ENCODE measurements around the gene RICTOR.
"Not testable (repeated sequence)": the region's sequence is repeated elsewhere in the genome, so short reads cannot be mapped to it uniquely, and the experiment has no call there.

RICTOR gene

DNA sequence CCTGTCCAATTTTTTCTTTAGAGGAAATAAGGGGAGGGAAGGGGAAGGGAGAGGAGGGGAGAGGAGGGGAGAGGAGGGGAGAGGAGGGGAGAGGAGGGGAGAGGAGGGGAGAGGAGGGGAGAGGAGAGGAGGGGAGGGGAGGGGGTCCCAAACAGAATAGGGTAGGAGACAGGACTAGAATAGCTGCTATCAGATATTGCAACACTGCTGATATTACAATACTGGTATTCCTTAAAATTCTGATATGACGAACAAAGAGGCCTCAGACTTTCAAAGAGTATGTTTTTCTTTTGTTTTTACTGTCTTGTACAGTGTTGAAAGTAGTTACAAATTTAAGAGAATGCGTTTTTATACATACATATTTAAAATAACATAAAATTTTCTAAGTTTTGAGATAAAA lies 67.5 kb downstream of the RICTOR start:
- DNase-seq (ENCODE audit: low spot score) = no peak

DNA sequence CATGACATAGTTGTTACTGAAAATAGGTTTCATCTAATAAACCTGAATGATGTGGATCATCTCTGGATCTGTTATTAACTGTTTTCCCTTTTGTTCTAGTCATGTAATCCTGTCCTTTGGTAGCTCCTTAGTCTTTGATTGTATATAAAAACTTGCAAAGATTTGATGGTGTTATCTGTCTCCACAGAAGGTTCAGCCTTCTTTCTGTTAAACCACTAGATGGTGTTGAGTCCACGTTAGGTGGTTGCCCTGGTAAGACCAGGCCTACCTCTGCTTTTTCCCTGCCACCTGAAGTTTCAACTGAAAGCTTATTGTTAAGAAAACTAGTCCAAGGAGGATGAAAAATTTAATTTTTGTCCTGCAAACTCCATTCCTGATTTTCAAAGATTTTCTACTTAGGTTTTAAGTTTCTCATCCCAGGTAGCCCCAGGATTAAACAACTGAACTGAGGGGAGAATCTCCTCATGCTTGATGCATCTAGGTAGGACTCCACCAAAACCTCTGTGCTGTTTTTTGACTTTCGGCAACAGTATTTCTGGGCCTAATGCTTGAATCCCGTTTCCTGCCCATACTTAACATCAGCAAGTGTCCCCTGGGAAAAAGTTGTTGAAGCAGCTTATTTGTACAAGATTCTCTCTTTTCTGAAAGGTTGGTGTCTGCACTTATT lies 68.5 kb downstream of the RICTOR start:
- no peak for DNase-seq (ENCODE audit: low spot score)

DNA sequence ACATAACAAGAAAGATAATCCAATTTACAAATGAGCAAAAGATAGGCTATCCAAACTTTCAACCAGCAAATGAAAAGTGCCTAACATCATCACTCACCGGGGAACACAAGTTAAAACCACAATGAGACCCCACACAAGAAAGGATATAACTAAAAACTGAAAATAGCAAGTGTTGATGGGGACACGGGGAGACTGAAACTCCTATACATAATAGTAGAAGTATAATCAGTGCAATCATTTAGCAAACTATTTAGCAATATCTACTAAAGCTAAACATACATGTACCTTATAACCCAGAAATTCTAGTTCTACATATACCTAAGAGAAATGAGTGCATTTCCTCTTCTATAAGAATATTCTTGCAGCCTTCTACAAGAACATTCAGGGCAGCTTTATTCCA lies 72.5 kb downstream of the RICTOR start:
- no peak for DNase-seq (ENCODE audit: low spot score)

DNA sequence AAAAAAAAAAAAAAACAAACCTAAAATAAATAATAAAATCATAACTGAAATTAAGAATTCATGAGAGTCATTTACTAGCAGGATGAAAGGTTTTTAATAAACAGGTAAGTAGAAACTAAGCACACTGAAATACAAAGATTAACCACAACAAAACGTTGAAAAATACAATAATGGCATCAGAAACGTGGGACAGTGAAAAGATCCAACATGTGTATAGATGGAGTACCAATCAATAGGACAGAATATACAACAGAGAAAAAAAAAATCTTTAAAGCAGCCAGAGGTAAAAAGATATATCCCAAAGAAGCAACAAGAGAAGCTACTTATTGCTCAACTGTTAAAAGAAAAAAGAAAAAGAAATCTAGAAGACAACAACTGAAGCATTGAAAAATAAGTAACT lies 75.2 kb downstream of the RICTOR start:
- DNase-seq (ENCODE audit: low spot score) = no peak

DNA sequence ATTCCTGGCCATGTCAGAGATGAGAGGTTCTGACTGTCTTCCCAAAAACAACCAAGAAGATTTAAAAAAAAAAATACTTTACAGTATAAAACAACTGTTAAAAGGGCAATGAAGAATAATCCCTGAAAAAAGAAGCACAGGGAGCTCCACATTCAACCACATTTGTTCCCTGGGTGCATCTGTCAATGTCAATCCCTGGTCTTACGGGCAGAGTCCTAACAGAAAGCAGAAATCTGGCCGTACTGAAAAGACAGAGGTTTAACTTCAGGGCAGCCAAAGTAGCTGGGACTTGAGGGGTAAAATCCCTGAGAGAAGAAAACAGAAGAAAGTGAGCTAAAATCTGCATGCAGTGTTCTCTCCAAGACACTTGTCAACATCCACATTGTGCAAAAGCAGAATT lies 76.6 kb downstream of the RICTOR start:
- DNase-seq (ENCODE audit: low spot score) = no peak

DNA sequence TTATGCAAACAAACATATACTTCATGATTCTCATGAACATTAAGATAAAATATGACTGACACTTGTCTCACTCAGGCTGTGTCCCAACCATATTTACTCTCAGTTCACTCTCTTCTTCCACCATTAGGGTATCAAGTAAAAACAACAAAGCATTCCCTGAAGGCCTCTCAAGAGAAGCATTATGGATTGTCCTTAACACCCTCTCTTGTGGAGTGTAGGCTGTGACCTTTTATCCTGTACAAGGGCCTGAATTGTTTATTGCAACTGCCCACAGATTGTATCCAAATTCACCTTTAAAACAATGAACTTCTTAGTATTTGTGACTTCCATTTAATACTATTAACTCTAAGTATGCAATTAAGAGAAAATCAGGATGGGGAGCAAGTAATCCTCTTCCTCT lies 78.1 kb downstream of the RICTOR start:
- DNase-seq (ENCODE audit: low spot score) = no peak

DNA sequence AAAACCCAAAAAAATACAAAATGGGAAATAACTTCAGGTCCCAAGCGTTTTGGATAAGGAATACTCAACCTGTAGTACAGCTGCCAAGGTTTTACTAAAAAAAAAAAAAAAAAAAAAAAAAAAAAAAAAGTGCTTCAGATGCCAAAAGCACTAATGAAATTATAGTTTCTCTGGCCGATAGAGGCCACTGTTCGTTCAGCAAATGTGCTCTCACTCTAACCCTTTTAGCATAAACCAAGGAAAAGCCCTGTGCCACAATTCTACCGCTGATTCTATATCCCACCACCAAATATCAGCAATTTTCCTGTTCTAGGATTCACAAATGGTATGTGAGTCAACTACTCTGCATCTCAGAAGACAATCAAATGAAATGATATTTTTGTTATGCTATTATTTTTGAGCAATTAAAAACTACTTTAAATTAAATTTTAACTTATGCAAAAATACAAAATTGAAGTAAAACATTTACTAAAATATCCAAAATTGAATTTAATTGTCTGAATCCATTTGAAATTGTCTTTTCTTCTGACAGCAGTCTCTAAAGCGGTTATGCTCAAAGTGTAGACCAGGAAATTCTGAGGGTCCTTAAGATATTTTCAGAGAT lies 79.8 kb downstream of the RICTOR start:
- peak; percentile 28 for DNase-seq (ENCODE audit: low spot score)

DNA sequence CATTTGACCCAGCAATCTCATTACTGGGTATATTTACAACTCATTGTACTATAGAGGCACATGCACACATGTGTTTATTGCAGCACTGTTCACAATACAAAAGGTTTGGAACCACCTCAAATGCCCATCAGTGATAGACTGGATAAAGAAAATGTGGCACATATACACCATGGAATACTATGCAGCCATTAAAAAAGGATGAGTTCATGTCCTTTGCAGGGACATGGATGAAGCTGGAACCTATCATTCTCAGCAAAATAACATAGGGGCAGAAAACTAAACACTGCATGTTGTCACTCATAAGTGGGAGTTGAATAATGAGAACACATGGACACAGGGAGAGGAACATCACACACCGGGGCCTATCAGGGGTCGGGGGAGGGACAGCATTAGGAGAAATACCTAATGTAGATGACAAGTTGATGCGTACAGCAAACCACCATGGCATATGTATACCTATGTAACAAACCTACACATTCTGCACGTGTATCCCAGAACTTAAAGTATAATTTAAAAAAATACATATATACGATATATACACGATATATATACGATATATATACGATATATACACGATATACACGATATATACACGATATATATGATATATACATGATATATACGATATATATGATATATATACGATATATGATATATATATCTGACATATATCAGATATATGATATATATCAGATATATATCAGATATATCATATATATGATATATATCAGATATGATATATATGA lies 84.1 kb downstream of the RICTOR start:
- not testable (repeated sequence) for DNase-seq (ENCODE audit: low spot score)

DNA sequence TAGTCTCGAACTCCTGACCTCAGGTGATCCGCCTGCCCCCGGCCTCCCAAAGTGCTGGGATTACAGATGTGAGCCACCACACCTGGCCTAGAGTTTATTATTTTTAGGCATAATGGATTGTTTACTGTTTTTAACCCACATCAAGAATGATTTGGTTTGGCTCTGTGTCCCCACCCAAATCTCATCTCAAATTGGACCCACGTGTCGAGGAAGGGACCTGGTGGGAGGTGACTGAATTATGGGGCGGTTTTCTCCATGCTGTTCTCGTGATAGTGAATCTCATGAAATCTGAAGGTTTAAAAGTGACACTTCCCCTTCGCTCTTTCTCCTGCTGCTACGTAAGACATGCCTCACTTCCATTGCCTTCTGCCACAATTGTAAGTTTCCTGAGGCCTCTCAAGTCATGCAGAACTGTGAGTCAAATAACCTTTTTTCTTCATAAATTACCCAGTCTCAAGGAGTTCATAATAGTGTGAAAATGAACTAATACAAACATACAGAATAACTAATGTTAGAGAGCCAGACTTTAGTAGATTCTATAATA lies 88.2 kb downstream of the RICTOR start:
- DNase-seq (ENCODE audit: low spot score) = no peak

DNA sequence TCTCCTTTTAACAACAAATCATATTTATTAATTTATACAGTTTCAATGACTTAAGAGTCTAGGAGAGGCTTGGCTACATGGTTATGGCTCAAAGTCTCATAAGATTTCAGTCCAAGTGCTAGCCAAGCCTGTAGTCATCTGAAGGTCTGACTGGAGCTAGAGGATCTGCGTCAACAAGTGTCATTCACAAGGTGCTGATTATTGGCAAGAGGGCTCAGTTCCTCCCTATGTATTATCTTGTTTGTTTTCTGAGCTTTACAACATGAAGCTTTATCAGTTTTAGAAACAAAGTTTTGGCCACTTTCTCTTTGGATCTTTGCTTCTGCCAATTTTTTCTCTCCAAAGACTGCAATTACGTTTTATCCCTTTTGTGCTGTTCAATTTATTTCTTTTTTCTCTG lies 94.7 kb downstream of the RICTOR start:
- DNase-seq (ENCODE audit: low spot score) = no peak

DNA sequence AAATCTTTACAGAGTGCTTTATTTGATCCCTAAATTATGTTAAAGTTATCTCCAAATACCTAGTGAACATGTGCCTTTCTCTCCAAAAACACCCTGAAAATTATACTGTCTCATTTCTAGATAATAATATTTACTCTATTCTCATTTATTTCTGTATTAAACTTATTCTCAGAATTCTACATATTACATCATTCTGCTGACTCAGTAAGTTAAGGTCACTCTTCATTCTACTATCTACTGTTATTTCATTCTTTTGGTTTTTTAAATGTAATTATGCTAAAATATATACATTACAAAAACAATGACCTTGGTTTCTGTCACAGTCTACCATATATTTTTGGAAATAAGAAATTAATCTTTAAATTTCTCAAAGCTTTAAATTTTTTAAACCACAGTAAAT lies 96.2 kb downstream of the RICTOR start:
- no peak for DNase-seq (ENCODE audit: low spot score)

DNA sequence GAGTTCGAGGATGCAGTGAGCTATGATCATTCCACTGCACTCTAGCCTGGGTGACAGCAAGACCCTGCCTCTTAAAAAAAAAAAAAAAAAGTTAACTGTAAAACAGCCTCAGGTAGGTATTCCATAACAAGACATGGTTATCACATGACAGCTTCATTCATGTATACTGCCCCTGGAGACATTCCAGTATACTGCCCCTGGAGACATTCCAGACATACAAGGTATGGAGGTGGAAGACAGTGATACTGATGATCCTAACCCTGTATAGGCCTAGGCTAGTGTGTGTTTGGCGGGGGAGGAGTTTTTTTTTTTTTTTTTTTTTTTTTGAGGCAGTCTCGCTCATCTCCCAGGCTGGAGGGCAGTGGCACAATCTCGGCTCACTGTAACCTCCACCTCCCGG lies 105.5 kb downstream of the RICTOR start:
- DNase-seq (ENCODE audit: low spot score) = no peak

DNA sequence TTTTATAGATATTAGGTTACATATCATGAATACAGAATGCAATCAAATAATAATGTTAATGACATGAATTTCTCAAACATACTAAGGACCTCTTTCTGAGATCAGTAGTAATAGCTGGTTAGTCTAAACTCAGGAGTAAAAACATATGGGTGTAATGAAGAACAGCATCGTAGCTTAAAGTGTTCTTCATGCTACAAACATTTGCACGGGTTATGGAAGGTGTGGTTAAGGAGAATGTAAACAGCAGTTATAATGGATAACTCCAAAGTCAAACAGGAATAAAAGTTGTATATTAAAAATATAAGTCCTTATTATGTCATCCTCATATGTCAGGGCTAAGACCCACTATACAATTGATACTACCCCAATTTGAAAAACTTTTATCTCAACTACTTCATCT lies 112.5 kb downstream of the RICTOR start:
- no peak for DNase-seq (ENCODE audit: low spot score)

DNA sequence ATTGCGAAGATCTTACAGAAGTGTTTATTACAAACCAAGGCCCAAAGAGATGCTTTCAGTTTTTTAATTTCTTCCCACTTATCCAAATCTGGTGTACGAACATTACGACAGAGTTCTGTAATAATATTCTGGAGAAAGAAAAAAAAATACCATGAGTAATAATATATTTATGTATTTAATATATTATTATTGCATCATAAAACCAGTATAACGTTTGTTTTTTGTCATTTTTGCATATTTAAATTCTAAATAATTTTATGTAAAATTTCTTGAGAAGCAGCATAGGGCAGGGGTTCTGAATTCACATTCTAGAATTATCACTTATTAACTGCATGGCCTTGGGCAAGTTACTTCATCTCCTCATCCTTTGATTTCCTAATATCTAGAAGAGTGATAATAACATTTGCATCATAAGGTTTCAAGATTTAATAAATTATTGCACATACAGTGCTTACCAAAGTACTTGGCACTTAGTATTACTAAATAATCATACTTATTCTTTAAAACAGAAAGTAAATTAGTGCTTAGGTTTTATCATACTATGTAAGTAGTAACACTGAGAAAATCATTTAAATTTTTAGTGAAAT lies 120.7 kb downstream of the RICTOR start:
- no peak for DNase-seq (ENCODE audit: low spot score)

DNA sequence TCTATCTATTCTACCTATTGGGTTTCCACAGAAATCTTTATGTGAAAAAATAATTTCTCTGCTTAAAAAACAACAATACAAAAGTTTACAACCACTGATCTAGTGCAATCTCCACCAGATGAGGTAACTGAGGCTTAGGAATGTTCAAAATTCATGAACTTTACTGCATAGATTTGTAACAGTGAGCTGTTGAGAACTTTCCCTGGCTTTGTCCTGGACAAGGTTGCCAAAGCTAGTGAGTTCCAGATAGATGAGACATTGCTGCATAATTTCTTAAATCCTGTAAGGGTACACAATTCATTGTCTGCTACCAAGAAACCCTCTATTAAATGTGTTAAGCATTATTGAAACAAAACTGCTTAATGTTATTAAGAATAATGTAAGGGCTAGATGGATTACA lies 125.7 kb downstream of the RICTOR start:
- no peak for DNase-seq (ENCODE audit: low spot score)

DNA sequence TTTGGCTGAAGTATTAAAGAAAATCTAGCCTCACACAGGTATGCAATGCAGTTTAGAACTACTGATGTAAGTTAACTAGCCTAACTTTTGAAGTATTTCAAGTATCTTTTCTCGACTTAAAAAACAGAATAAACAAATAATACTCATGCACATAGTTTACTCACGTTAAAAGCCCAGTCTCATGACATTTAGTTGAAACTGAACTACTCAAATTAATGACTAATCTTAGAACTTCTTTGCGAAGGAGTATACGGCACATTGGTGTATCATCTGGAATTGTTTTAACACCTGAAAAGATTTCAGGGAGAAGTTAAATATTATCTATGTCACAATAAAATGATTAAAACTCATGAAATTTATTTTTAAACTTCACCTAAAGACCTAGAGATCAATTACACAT lies 129.9 kb downstream of the RICTOR start:
- DNase-seq (ENCODE audit: low spot score) = no peak

DNA sequence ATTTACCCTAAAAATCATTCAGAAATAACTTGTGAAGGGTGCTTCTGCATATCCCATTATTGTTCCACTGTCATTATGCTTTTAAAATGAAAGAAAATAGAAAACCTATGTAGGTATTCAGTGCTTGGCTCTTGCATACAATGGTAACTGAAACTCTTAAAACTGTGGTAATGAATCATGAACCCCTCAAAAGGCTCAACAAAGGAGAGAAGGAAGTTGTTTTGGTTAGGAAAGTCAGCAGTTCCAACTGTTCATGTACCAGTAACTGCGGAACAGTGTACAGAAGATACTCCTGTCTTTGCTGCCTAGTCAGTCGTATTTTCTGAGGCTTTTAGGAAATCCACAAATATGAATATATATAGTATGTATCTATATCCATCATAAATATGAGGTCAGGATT lies 132.3 kb downstream of the RICTOR start:
- DNase-seq (ENCODE audit: low spot score) = no peak

DNA sequence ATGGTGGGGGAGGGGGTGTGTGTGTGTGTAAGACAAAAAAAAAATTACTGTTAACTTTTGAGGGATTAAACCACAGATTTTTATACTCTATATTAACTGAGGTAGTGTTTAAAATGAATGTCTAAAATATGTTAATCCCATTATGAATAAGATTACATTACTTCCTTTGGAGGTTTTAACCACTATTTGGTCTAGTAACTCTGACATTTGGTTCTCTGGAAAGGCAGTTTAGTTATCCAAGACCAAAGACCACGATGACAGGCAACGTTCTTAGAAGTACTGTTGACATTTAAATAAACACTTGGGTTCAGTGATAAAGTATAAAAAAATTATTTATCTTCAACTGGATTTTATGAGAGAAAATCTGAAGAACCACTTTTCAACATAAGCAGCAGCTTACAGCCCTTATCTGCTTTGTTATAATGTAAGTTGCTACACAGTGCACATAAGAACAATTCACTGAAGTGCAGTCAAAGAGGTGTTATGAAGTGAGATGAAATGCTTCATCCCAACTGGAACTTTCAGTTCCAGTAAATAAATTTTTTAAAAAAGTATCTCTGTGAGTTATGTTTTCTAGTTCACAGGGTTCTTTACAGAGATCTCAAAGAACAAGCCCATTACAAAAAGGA lies 133.9 kb downstream of the RICTOR start:
- DNase-seq (ENCODE audit: low spot score) = no peak

DNA sequence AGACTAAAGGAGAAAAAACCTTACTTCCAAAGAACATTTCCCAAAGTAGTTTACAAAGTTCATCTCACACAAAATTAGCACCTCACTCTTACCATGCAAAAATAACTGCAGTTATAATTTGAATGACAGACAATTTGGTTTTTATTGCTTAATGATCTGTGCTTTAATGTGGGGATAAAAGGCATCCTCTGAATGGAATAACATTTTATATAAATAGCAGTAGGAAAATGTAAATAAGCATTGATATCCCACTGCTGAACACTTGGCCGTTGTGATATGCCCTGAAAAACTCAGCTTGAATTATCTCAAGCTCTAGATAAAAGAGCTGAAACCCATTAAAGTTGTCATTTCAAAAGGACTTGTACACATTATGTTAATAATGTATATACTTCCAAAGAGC lies 135.2 kb downstream of the RICTOR start:
- DNase-seq (ENCODE audit: low spot score) = no peak

DNA sequence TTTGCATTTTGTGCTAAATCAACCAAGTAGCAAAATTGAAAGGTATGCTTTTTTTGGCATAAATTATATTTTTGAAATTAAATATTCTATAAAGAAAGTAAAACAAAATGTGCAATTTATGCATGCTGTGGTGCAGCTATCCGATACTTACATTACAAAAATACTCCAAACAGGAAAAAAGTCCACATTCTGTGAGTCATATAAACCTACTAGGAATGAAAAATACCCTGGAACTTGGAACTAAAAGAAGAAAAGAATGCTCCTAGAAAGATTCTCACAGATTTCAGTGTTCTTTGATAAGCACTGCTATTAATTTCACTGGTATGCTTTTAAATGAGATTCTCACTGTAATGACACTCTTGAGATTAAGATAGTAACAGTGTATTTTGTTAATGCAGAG lies 135.8 kb downstream of the RICTOR start:
- no peak for DNase-seq (ENCODE audit: low spot score)

DNA sequence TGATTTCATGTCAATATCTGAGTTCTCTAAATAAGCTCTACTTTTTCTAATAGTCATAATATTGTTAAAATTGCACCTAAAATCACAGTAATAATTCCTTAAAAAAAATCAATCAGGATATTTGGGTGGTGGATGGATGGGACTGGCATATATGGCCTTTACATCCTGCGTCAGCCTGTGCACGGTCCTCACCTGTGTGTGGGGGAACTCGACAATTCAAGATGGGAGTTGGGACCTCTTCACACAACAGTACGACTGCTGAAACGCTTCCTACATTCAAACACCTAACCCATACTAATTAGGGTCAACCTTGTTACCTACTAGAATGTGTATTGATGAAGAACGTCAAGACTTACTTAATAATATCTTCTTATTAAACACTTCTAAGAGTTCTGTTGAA lies 137.9 kb downstream of the RICTOR start:
- no peak for DNase-seq (ENCODE audit: low spot score)

DNA sequence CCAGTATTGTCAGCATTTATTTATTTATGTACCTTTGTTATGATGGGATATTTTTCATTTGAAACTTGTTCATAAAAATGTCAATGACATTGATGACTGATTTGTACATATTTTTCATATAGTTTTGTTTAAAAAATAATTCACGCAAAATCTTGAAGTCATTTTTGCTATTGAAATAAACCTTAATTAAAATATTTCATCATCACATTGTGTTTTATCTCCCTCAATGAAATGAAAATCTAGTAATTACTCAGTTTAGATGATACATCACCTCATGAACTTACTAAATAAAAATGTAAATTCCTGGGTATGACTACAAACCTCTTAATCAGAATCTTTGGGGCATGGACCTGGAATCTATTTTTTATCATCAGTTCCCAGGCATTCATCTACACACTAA lies 138.8 kb downstream of the RICTOR start:
- DNase-seq (ENCODE audit: low spot score) = no peak
